ENCODE measurements around the gene TAOK2.

TAOK2 gene

DNA sequence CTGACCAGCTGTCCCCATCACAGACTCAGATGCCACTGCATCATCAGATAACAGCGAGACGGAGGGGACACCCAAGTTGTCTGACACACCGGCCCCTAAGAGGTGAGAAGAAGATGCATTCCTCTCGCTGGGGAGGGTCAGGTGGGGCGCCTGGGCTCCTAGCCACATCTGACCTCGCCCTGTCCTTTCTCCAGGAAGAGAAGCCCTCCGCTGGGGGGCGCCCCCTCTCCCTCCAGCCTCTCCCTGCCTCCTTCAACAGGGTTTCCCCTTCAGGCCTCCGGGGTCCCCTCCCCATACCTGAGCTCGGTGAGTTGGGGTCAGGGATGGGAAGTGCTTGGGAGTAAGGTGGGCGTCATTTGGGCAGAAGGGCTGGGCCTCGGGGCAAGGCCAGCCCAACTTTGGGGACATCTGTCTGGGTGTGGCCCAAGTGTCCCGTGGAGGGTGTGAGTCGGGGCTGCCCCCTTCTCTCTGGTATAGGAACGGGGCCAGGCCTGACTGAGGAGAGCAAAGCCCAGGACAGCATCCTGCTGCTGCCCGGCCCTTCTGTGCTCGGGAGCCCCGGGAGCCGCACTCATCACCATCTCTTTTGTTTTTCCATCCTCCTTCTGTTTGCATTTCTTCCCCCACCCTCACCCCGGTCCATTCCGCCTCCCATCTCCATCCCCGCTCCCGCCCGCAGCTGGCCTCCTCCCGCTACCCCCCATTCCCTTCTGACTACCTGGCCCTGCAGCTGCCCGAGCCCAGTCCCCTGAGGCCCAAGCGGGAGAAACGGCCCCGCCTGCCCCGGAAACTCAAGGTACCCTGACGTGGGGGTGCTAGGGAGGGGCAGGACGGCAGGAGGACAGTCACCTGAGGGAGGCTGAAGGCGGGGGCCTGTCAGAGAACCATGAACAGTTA, 27.3 kb downstream of the TAOK2 start (continued):
- TF ChIP-seq, protein P1, sequence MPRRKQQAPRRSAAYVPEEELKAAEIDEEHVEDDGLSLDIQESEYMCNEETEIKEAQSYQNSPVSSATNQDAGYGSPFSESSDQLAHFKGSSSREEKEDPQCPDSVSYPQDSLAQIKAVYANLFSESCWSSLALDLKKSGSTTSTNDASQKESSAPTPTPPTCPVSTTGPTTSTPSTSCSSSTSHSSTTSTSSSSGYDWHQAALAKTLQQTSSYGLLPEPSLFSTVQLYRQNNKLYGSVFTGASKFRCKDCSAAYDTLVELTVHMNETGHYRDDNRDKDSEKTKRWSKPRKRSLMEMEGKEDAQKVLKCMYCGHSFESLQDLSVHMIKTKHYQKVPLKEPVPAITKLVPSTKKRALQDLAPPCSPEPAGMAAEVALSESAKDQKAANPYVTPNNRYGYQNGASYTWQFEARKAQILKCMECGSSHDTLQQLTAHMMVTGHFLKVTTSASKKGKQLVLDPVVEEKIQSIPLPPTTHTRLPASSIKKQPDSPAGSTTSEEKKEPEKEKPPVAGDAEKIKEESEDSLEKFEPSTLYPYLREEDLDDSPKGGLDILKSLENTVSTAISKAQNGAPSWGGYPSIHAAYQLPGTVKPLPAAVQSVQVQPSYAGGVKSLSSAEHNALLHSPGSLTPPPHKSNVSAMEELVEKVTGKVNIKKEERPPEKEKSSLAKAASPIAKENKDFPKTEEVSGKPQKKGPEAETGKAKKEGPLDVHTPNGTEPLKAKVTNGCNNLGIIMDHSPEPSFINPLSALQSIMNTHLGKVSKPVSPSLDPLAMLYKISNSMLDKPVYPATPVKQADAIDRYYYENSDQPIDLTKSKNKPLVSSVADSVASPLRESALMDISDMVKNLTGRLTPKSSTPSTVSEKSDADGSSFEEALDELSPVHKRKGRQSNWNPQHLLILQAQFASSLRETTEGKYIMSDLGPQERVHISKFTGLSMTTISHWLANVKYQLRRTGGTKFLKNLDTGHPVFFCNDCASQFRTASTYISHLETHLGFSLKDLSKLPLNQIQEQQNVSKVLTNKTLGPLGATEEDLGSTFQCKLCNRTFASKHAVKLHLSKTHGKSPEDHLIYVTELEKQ (tag by site-specific recombination; IDR thresholded peaks at IDR 0.05; ENCODE audit: borderline replicate concordance): no peak
- TF ChIP-seq ZSCAN23 (tag by site-specific recombination; IDR thresholded peaks at IDR 0.05) (no peak), ZNF133 (tag by site-specific recombination; IDR thresholded peaks at IDR 0.05) (no peak), ZNF785 (tag by site-specific recombination; IDR thresholded peaks at IDR 0.05) (no peak), ZNF548 (tag by site-specific recombination; IDR thresholded peaks at IDR 0.05) (no peak), ZNF530 (tag by site-specific recombination; IDR thresholded peaks at IDR 0.05; ENCODE audit: low read depth) (no peak), SETDB1 (IDR thresholded peaks at IDR 0.05; ENCODE audit: insufficient read length, low read length) (no peak), KLF16 (tag by site-specific recombination; IDR thresholded peaks at IDR 0.05) (no peak), EGR2 (tag by site-specific recombination; IDR thresholded peaks at IDR 0.05; ENCODE audit: low read depth) (peak; percentile 48), ZNF596 (tag by site-specific recombination; IDR thresholded peaks at IDR 0.05) (no peak), ZNF211 (tag by site-specific recombination; IDR thresholded peaks at IDR 0.05; ENCODE audit: low read depth) (no peak), ZNF214 (tag by site-specific recombination; IDR thresholded peaks at IDR 0.05; ENCODE audit: borderline replicate concordance) (no peak), ZNF837 (tag by site-specific recombination; IDR thresholded peaks at IDR 0.05) (no peak)
- TF ChIP-seq, protein P2, sequence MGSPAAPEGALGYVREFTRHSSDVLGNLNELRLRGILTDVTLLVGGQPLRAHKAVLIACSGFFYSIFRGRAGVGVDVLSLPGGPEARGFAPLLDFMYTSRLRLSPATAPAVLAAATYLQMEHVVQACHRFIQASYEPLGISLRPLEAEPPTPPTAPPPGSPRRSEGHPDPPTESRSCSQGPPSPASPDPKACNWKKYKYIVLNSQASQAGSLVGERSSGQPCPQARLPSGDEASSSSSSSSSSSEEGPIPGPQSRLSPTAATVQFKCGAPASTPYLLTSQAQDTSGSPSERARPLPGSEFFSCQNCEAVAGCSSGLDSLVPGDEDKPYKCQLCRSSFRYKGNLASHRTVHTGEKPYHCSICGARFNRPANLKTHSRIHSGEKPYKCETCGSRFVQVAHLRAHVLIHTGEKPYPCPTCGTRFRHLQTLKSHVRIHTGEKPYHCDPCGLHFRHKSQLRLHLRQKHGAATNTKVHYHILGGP (tag by site-specific recombination; IDR thresholded peaks at IDR 0.05): no peak
- TF ChIP-seq, protein P3, sequence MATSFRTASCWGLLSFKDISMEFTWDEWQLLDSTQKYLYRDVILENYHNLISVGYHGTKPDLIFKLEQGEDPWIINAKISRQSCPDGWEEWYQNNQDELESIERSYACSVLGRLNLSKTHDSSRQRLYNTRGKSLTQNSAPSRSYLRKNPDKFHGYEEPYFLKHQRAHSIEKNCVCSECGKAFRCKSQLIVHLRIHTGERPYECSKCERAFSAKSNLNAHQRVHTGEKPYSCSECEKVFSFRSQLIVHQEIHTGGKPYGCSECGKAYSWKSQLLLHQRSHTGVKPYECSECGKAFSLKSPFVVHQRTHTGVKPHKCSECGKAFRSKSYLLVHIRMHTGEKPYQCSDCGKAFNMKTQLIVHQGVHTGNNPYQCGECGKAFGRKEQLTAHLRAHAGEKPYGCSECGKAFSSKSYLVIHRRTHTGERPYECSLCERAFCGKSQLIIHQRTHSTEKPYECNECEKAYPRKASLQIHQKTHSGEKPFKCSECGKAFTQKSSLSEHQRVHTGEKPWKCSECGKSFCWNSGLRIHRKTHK (tag by site-specific recombination; IDR thresholded peaks at IDR 0.05): no peak
- TF ChIP-seq, protein P4, sequence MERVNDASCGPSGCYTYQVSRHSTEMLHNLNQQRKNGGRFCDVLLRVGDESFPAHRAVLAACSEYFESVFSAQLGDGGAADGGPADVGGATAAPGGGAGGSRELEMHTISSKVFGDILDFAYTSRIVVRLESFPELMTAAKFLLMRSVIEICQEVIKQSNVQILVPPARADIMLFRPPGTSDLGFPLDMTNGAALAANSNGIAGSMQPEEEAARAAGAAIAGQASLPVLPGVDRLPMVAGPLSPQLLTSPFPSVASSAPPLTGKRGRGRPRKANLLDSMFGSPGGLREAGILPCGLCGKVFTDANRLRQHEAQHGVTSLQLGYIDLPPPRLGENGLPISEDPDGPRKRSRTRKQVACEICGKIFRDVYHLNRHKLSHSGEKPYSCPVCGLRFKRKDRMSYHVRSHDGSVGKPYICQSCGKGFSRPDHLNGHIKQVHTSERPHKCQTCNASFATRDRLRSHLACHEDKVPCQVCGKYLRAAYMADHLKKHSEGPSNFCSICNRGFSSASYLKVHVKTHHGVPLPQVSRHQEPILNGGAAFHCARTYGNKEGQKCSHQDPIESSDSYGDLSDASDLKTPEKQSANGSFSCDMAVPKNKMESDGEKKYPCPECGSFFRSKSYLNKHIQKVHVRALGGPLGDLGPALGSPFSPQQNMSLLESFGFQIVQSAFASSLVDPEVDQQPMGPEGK (tag by site-specific recombination; IDR thresholded peaks at IDR 0.05): 0 out of 2 replicates have a peak, but pooled peaks have one; percentile 8
- TF ChIP-seq, protein P5, sequence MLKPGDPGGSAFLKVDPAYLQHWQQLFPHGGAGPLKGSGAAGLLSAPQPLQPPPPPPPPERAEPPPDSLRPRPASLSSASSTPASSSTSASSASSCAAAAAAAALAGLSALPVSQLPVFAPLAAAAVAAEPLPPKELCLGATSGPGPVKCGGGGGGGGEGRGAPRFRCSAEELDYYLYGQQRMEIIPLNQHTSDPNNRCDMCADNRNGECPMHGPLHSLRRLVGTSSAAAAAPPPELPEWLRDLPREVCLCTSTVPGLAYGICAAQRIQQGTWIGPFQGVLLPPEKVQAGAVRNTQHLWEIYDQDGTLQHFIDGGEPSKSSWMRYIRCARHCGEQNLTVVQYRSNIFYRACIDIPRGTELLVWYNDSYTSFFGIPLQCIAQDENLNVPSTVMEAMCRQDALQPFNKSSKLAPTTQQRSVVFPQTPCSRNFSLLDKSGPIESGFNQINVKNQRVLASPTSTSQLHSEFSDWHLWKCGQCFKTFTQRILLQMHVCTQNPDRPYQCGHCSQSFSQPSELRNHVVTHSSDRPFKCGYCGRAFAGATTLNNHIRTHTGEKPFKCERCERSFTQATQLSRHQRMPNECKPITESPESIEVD (tag by site-specific recombination; IDR thresholded peaks at IDR 0.05): no peak
- TF ChIP-seq, protein P6, sequence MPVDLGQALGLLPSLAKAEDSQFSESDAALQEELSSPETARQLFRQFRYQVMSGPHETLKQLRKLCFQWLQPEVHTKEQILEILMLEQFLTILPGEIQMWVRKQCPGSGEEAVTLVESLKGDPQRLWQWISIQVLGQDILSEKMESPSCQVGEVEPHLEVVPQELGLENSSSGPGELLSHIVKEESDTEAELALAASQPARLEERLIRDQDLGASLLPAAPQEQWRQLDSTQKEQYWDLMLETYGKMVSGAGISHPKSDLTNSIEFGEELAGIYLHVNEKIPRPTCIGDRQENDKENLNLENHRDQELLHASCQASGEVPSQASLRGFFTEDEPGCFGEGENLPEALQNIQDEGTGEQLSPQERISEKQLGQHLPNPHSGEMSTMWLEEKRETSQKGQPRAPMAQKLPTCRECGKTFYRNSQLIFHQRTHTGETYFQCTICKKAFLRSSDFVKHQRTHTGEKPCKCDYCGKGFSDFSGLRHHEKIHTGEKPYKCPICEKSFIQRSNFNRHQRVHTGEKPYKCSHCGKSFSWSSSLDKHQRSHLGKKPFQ (tag by site-specific recombination; IDR thresholded peaks at IDR 0.05): no peak

All from HEK293 (cell line).